HFFc6 (cell line): Measurements from ENCODE around the gene KDF1. TPM values are rescaled to one million over a fixed set of nuclear protein-coding genes. Genes with fewer than 3 reads are reported as not detected.
A peak's percentile ranks its signal among the peaks of the same experiment; 100 is the strongest.

Experiments used
- DNase-seq: peaks from one replicate; pipeline ENCODE4 v3.0.0-alpha.2; 2018
- H3K27ac Mint-ChIP-seq: 2 replicates; pipeline ENCODE4 v1.8.0; 2020; ENCODE audit warnings: mild to moderate bottlenecking, mixed read lengths
- H3K27me3 Mint-ChIP-seq: 2 replicates; pipeline ENCODE4 v1.8.0; 2021; ENCODE audit warnings: mild to moderate bottlenecking, moderate library complexity, mixed read lengths; ENCODE audit not compliant: insufficient read depth
- H3K36me3 Mint-ChIP-seq: 2 replicates; pipeline ENCODE4 v1.8.0; 2021; ENCODE audit warnings: low read depth, mixed read lengths
- H3K4me1 Mint-ChIP-seq: 2 replicates; pipeline ENCODE4 v1.8.0; 2020; ENCODE audit warnings: low read depth, mixed read lengths
- H3K4me3 Mint-ChIP-seq: 2 replicates; pipeline ENCODE4 v1.8.0; 2020; ENCODE audit warnings: mild to moderate bottlenecking, moderate library complexity, mixed read lengths
- H3K9me3 Mint-ChIP-seq: 2 replicates; pipeline ENCODE4 v1.8.0; 2020; ENCODE audit warnings: mild to moderate bottlenecking, mixed read lengths
- total RNA-seq, 6 experiments: library from RNA; stranded (reverse); fragmentation: NEBNext Ultra II Directional; extraction: Animal tissue kit (Norgen Biotek cat#: 25700); gene quantifications; 2 replicates in 1 of 6; 3 replicates in 5 of 6; pipeline ENCODE4 v1.2.3, GENCODE V29; 2021
- TF ChIP-seq, protein P1 (sequence below): fragments of 200-600 bp; sonication (generic); IDR thresholded peaks from 2 replicates; pipeline ENCODE4 v1.5.0; 2021; ENCODE audit warnings: antibody characterized with exemption, mild to moderate bottlenecking

KDF1 gene
- total RNA-seq, 6 experiments from 2014 or later: not detected

DNA sequence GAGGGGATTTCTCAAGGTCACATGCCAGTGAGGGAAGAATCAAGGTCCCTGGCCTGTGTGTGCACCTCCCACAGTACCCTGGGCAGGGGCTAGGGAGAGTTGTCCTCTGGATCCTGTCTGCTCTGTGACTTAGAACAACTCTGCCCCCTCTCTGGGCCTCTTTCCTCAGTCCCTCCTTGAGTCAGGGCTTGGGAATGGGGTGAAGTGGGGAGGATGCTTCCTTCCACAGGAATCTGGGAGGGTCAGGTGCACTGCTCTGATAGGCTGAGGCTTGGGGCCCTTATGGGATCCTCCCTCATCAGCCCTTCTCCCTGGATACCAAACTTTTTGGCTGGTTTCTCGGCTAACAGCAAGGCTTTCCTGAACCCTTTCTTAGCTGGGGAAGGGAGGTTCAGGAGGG, 35.8 kb upstream of the KDF1 start:
- peak; percentile 87 for DNase-seq
- Mint-ChIP-seq H3K9me3 (no peaks in the 10 kb centered on the region), H3K27me3 (peaks cover 9% of the 10 kb centered on the region), H3K4me1 (peaks cover 77% of the 10 kb centered on the region), H3K4me3 (peak overlapping the region; percentile 94), H3K36me3 (peaks cover 44% of the 10 kb centered on the region), H3K27ac (peak overlapping the region; percentile 97)
- TF ChIP-seq, protein P1, sequence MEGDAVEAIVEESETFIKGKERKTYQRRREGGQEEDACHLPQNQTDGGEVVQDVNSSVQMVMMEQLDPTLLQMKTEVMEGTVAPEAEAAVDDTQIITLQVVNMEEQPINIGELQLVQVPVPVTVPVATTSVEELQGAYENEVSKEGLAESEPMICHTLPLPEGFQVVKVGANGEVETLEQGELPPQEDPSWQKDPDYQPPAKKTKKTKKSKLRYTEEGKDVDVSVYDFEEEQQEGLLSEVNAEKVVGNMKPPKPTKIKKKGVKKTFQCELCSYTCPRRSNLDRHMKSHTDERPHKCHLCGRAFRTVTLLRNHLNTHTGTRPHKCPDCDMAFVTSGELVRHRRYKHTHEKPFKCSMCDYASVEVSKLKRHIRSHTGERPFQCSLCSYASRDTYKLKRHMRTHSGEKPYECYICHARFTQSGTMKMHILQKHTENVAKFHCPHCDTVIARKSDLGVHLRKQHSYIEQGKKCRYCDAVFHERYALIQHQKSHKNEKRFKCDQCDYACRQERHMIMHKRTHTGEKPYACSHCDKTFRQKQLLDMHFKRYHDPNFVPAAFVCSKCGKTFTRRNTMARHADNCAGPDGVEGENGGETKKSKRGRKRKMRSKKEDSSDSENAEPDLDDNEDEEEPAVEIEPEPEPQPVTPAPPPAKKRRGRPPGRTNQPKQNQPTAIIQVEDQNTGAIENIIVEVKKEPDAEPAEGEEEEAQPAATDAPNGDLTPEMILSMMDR: no peak

DNA sequence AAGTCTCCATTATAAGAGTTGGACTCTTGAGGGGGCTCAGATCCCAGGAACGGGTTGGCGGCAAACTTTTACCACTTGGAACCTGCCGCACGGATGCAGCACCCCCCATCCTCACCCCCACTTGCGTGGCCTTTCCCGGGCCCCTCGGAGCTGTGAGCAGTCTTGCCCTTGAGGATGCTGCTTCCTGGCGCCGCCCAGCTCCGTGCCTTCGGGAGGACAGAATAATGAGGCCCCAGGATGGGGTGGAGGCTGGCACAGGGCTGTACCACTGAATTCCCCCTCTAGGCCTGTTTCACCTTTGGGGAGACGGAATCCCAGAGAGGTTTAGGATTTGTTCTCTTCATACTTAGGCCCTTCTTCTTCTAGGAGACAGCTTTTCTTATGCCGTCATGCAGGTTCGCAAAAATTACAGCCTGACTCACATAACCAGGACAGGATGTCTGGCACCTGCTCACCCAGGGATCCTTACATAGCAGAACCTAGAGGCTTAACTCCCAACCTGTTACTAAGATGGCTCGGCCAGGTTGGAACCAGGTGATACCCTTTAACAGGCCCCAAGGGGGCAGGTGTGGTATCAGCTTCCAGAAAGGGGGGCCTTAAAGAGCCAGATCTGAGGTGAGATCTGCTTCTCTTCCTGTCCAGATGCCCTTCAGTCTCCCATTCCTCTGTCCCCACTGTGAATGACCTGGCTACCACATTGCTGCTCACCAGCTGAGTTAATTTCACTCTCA, 34.7 kb upstream of the KDF1 start:
- TF ChIP-seq, protein P1: peak; percentile 22; the same call in 1 of the 2 replicates

DNA sequence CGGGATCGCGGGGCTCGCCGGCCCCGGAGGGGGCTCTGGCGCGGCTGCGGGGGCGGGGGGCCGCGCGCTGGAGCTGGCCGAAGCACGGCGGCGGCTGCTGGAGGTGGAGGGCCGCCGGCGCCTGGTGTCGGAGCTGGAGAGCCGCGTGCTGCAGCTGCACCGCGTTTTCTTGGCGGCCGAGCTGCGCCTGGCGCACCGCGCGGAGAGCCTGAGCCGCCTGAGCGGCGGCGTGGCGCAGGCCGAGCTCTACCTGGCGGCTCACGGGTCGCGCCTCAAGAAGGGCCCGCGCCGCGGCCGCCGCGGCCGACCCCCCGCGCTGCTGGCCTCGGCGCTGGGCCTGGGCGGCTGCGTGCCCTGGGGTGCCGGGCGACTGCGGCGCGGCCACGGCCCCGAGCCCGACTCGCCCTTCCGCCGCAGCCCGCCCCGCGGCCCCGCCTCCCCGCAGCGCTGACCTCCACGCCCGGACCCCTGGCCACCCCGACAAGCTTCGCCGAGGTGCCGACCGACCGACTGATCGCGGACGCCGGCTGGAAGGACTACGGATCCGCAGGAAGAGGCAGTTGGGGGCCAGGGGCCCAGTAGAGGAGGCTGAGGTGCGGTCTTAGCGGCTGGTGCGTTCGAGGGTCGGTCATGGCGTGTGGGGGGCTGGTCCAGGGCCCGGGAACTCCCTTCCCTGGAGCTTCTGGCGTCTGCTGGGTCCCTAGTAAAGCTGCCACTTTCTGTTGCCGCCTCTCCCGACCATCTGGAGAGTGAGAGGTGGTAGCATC, 33.9 kb upstream of the KDF1 start:
- Mint-ChIP-seq H3K27me3 (peaks cover 3% of the 10 kb centered on the region), H3K27ac (peak overlapping the region; percentile 97), H3K4me3 (peak overlapping the region; percentile 94), H3K36me3 (peaks cover 35% of the 10 kb centered on the region), H3K9me3 (no peaks in the 10 kb centered on the region), H3K4me1 (peaks cover 68% of the 10 kb centered on the region)
- no peak for DNase-seq
- TF ChIP-seq, protein P1: no peak

More for the DNA sequence above, 34.7 kb upstream of the KDF1 start:
- Mint-ChIP-seq H3K27me3 (peaks cover 3% of the 10 kb centered on the region), H3K27ac (peak overlapping the region; percentile 97), H3K4me3 (peak overlapping the region; percentile 94), H3K36me3 (peaks cover 35% of the 10 kb centered on the region), H3K4me1 (peaks cover 76% of the 10 kb centered on the region), H3K9me3 (no peaks in the 10 kb centered on the region)
- DNase-seq: peak; percentile 36

DNA sequence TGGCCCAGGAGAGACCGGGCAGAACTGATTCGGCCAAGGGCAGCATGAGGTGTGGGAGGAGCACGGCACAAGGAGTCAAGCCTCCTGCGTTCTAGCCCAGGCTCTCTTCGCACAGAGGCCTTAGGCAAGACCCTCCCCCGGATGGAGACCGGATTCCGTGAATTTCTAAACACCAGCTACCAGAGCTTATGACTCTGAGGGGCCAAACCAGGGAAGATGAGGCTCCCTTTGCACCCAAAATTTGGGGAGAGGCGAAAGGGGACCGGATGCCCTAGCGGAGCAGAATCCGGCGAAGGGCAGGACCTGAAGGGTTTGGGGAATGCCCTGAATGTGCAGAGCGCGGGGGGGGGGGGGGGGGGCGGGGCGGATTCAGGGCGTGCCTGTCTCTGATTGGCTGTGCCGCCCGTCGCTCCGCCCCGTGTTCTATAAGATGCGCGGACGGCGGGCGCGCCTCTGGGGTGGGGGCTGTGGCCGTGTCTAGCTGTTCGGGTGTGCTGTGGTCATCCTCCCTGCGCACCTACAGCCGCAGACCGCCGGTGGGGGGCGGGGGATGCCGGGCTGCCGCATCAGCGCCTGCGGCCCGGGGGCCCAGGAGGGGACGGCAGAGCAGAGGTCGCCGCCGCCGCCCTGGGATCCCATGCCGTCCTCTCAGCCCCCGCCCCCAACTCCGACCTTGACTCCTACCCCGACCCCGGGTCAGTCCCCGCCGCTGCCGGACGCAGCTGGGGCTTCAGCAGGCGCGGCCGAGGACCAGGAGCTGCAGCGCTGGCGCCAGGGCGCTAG, 33.2 kb upstream of the KDF1 start, which contains the start of gene TRNP1:
TRNP1 (plus strand) TSS at position 456 of the 783 bp plus-strand sequence; CDS start at position 551, 95 bp downstream.
- peak within 1 kb of the TSS; percentile 97 for H3K27ac Mint-ChIP-seq

More for the DNA sequence above, 33.2 kb upstream of the KDF1 start, which contains the start of gene TRNP1:
- Mint-ChIP-seq H3K36me3 (peaks cover 35% of the 10 kb centered on the region), H3K27me3 (peaks cover 3% of the 10 kb centered on the region), H3K4me3 (peak within 1 kb of the TSS; percentile 94), H3K9me3 (no peaks in the 10 kb centered on the region), H3K4me1 (peaks cover 60% of the 10 kb centered on the region)
- DNase-seq: peak; percentile 87
- TF ChIP-seq, protein P1: peak; percentile 26; the same call in 1 of the 2 replicates
